ENCODE results near the gene PDLIM5. TPM values are rescaled to one million over a fixed set of nuclear protein-coding genes. Genes with fewer than 3 reads are reported as not detected.

The PDLIM5 gene
- total RNA-seq, 1 experiment from 2014 or later: 106 TPM

DNA sequence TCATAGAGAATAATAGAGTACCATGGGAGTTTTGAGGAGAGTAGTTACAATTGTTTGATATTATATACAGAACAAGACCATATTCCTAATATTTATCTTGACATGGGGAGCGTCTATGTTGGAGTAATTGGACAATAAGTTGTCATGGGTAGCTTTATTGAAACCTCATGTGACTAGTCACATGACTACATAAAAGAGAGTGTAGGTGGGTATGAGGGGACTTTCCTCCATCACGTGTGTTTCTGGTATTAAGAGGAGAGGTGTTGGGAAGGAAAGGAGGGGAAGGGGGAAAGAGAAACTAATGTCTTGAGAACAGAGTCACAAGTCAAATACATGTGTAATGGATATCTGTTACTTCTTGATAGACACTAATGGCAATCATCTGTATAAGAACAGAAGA lies 33.1 kb downstream of the PDLIM5 start:
- intact Hi-C loops (cut with micrococcal nuclease; ENCODE audit: unreplicated experiment): no loop called here
- no TSS peak for BruUV-seq (replicated peaks)
- no peaks in the 10 kb centered on the region for H3K9me3 Mint-ChIP-seq (ENCODE audit: unreplicated experiment)
- peaks cover 8% of the 10 kb centered on the region; the same call in 1 of the 2 replicates for H3K4me1 ChIP-seq
- no peaks in the 10 kb centered on the region for H3K9me3 ChIP-seq
- no peaks in the 10 kb centered on the region for H3K27me3 Mint-ChIP-seq (ENCODE audit: insufficient read depth, unreplicated experiment)
- TF ChIP-seq CTCF (IDR thresholded peaks at IDR 0.05; ENCODE audit: insufficient read depth in 1 of 2, low read depth in 1 of 2, low read length in 1 of 2, severe bottlenecking in 1 of 2, unreplicated experiment in 1 of 2): no peak
- no peak overlapping the region for H3K4me3 Mint-ChIP-seq (ENCODE audit: unreplicated experiment)
- POLR2A ChIA-PET: no interaction called here
- DNase-seq: no peak
- peaks cover 8% of the 10 kb centered on the region for H3K36me3 Mint-ChIP-seq (ENCODE audit: insufficient read depth, unreplicated experiment)
- CTCF ChIA-PET: no interaction called here
- H3K27ac Mint-ChIP-seq (ENCODE audit: unreplicated experiment): no peak overlapping the region
- no peaks in the 10 kb centered on the region for H3K36me3 ChIP-seq (ENCODE audit: control insufficient read depth, insufficient read depth, low read length)
- H3K27me3 ChIP-seq (replicated peaks; ENCODE audit: control insufficient read depth, insufficient read depth, low read length): no peaks in the 10 kb centered on the region
- peaks cover 6% of the 10 kb centered on the region for H3K4me1 Mint-ChIP-seq (ENCODE audit: low read depth, unreplicated experiment)
- H3K4me3 ChIP-seq (ENCODE audit: low read depth, low read length): no peak overlapping the region

GRCh38 chr4:94486372-94486801 lies 34.6 kb downstream of the PDLIM5 start:
- Mint-ChIP-seq H3K4me1 (ENCODE audit: low read depth, unreplicated experiment) (no peaks in the 10 kb centered on the region), H3K27ac (ENCODE audit: unreplicated experiment) (no peak overlapping the region), H3K4me3 (ENCODE audit: unreplicated experiment) (no peak overlapping the region), H3K9me3 (ENCODE audit: unreplicated experiment) (no peaks in the 10 kb centered on the region), H3K36me3 (ENCODE audit: insufficient read depth, unreplicated experiment) (peaks cover 8% of the 10 kb centered on the region), H3K27me3 (ENCODE audit: insufficient read depth, unreplicated experiment) (no peaks in the 10 kb centered on the region)
- no peaks in the 10 kb centered on the region for H3K36me3 ChIP-seq (ENCODE audit: control insufficient read depth, insufficient read depth, low read length)
- CTCF ChIA-PET: no interaction called here
- no peaks in the 10 kb centered on the region for H3K9me3 ChIP-seq
- no peaks in the 10 kb centered on the region for H3K27me3 ChIP-seq (replicated peaks; ENCODE audit: control insufficient read depth, insufficient read depth, low read length)
- POLR2A ChIA-PET: no interaction called here
- no TSS peak for BruUV-seq (replicated peaks)
- H3K4me3 ChIP-seq (ENCODE audit: low read depth, low read length): no peak overlapping the region
- no peak for DNase-seq
- intact Hi-C loops (cut with micrococcal nuclease; ENCODE audit: unreplicated experiment): no loop called here
- no peak for TF ChIP-seq CTCF (IDR thresholded peaks at IDR 0.05; ENCODE audit: insufficient read depth in 1 of 2, low read depth in 1 of 2, low read length in 1 of 2, severe bottlenecking in 1 of 2, unreplicated experiment in 1 of 2)
- peaks cover 8% of the 10 kb centered on the region; the same call in 1 of the 2 replicates for H3K4me1 ChIP-seq

- no peak for TF ChIP-seq CTCF (IDR thresholded peaks at IDR 0.05; ENCODE audit: insufficient read depth in 1 of 2, low read depth in 1 of 2, low read length in 1 of 2, severe bottlenecking in 1 of 2, unreplicated experiment in 1 of 2)
- CTCF ChIA-PET: no interaction called here
- H3K9me3 Mint-ChIP-seq (ENCODE audit: unreplicated experiment): no peaks in the 10 kb centered on the region
- H3K36me3 Mint-ChIP-seq (ENCODE audit: insufficient read depth, unreplicated experiment): peaks cover 8% of the 10 kb centered on the region
- no peaks in the 10 kb centered on the region for H3K9me3 ChIP-seq
- H3K4me1 Mint-ChIP-seq (ENCODE audit: low read depth, unreplicated experiment): no peaks in the 10 kb centered on the region
- H3K27ac Mint-ChIP-seq (ENCODE audit: unreplicated experiment): no peak overlapping the region
- H3K4me1 ChIP-seq: peaks cover 8% of the 10 kb centered on the region; the same call in 1 of the 2 replicates
- no peaks in the 10 kb centered on the region for H3K27me3 Mint-ChIP-seq (ENCODE audit: insufficient read depth, unreplicated experiment)
- DNase-seq: no peak
- H3K36me3 ChIP-seq (ENCODE audit: control insufficient read depth, insufficient read depth, low read length): no peaks in the 10 kb centered on the region
- H3K4me3 Mint-ChIP-seq (ENCODE audit: unreplicated experiment): no peak overlapping the region
- POLR2A ChIA-PET: no interaction called here
- no peaks in the 10 kb centered on the region for H3K27me3 ChIP-seq (replicated peaks; ENCODE audit: control insufficient read depth, insufficient read depth, low read length)
- no TSS peak for BruUV-seq (replicated peaks)
- H3K4me3 ChIP-seq (ENCODE audit: low read depth, low read length): no peak overlapping the region
- intact Hi-C loops (cut with micrococcal nuclease; ENCODE audit: unreplicated experiment): no loop called here
These were observed 36.9 kb downstream of the PDLIM5 start for GRCh38 chr4:94488670-94489069.

Measured in Caco-2 (cell line).